GM18526 (cell line): ENCODE data around the gene PNMT.

Experiments used
- POLR2A ChIP-seq: IDR thresholded peaks from 3 replicates; pipeline ENCODE4 v1.6.1; 2011; ENCODE audit not compliant: insufficient read length; ENCODE audit errors: extremely low read depth

The PNMT gene

GRCh38 chr17:39660011-39660360 is 8.3 kb upstream of the PNMT start:
- TF ChIP-seq POLR2A = no peak

GRCh38 chr17:39660397-39661385 is 7.6 kb upstream of the PNMT start:
- TF ChIP-seq POLR2A = no peak

GRCh38 chr17:39661744-39662541 is 6.3 kb upstream of the PNMT start:
- no peak for TF ChIP-seq POLR2A

GRCh38 chr17:39662551-39663339 is 5.5 kb upstream of the PNMT start:
- no peak for TF ChIP-seq POLR2A

- no peak for TF ChIP-seq POLR2A
These were observed 4.9 kb upstream of the PNMT start for GRCh38 chr17:39663340-39663687.

GRCh38 chr17:39663688-39664580 is 4.3 kb upstream of the PNMT start:
- no peak for TF ChIP-seq POLR2A

GRCh38 chr17:39664581-39665561 is 3.4 kb upstream of the PNMT start, which contains the start of gene TCAP:
Gene TCAP, plus strand, starts transcription at chr17:39665349. Its CDS starts 11 bp downstream, at chr17:39665360.
- no peak for TF ChIP-seq POLR2A

GRCh38 chr17:39665642-39666224 is 2.5 kb upstream of the PNMT start:
- no peak for TF ChIP-seq POLR2A

GRCh38 chr17:39666231-39666600 is 2.0 kb upstream of the PNMT start:
- no peak for TF ChIP-seq POLR2A

- TF ChIP-seq POLR2A = no peak
These were observed 1.5 kb upstream of the PNMT start for GRCh38 chr17:39666601-39667261.

GRCh38 chr17:39667262-39667944 is 850 bp upstream of the PNMT start:
- TF ChIP-seq POLR2A = no peak
